Activated B cell treated with CpG ODN at 0.5 μM for 24 hours (primary cell): ENCODE measurements around the gene NFIB. TPM values are rescaled to one million over a fixed set of nuclear protein-coding genes. Genes with fewer than 3 reads are reported as not detected.

Experiments
- ATAC-seq: fragments of 200-7000 bp; cut with Tn5 transposase; one replicate; pipeline ENCODE4 v1.10.0; 2021; ENCODE audit warnings: low read depth, mild to moderate bottlenecking, moderate library complexity
- CTCF ChIA-PET: fragments of 350-600 bp; sonication (Branson Sonifier 250); formaldehyde crosslinking; loops from one replicate; lab custom pipeline; 2021; ENCODE audit warnings: antibody characterized with exemption; lab: Charles Lee
- POLR2A ChIA-PET: fragments of 350-600 bp; sonication (Branson Sonifier 250); formaldehyde crosslinking; loops from one replicate; lab custom pipeline; 2021; ENCODE audit warnings: antibody characterized with exemption; lab: Charles Lee
- DNase-seq: peaks from one replicate; pipeline ENCODE4 v3.0.0; 2022
- H3K27ac Mint-ChIP-seq: one replicate; pipeline ENCODE4 v1.8.0; 2020; ENCODE audit warnings: mixed read lengths
- H3K27me3 Mint-ChIP-seq: one replicate; pipeline ENCODE4 v1.8.0; 2021; ENCODE audit warnings: mixed read lengths
- H3K36me3 Mint-ChIP-seq: one replicate; pipeline ENCODE4 v1.8.0; 2021; ENCODE audit warnings: low read depth, mixed read lengths
- H3K4me1 Mint-ChIP-seq: one replicate; pipeline ENCODE4 v1.8.0; 2021; ENCODE audit warnings: mixed read lengths
- H3K4me3 Mint-ChIP-seq: one replicate; pipeline ENCODE4 v1.8.0; 2020; ENCODE audit warnings: mild to moderate bottlenecking, mixed read lengths
- H3K9me3 Mint-ChIP-seq: one replicate; pipeline ENCODE4 v1.8.0; 2020; ENCODE audit warnings: mixed read lengths
- intact Hi-C: fragments of 100-400 bp; cut with micrococcal nuclease; formaldehyde crosslinking; loops from one replicate; pipeline ENCODE4 v1.15.1; 2024
- total RNA-seq: library from RNA; stranded (reverse); gene quantifications from 2 replicates; pipeline ENCODE4 v1.2.3, GENCODE V29; 2022
- TF ChIP-seq, protein P1 (sequence below): fragments of 200-600 bp; IDR thresholded peaks from one replicate; pipeline ENCODE4 v1.8.0; 2022; ENCODE audit warnings: antibody characterized with exemption, mild to moderate bottlenecking

Gene NFIB
- total RNA-seq, 1 donor from 2014 or later: not detected

- ChIA-PET CTCF (no interaction called here), POLR2A (no interaction called here)
- ATAC-seq (no peak), DNase-seq (no peak)
- no peaks in the 10 kb centered on the region for H3K9me3 Mint-ChIP-seq
- no peak overlapping the region for H3K4me3 Mint-ChIP-seq
- no peaks in the 10 kb centered on the region for H3K4me1 Mint-ChIP-seq
- H3K27ac Mint-ChIP-seq: no peak overlapping the region
- TF ChIP-seq, protein P1, sequence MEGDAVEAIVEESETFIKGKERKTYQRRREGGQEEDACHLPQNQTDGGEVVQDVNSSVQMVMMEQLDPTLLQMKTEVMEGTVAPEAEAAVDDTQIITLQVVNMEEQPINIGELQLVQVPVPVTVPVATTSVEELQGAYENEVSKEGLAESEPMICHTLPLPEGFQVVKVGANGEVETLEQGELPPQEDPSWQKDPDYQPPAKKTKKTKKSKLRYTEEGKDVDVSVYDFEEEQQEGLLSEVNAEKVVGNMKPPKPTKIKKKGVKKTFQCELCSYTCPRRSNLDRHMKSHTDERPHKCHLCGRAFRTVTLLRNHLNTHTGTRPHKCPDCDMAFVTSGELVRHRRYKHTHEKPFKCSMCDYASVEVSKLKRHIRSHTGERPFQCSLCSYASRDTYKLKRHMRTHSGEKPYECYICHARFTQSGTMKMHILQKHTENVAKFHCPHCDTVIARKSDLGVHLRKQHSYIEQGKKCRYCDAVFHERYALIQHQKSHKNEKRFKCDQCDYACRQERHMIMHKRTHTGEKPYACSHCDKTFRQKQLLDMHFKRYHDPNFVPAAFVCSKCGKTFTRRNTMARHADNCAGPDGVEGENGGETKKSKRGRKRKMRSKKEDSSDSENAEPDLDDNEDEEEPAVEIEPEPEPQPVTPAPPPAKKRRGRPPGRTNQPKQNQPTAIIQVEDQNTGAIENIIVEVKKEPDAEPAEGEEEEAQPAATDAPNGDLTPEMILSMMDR: no peak
- no peaks in the 10 kb centered on the region for H3K36me3 Mint-ChIP-seq
- intact Hi-C loops: no loop called here
- H3K27me3 Mint-ChIP-seq: no peaks in the 10 kb centered on the region
Observed at GRCh38 chr9:14037331-14037730, 276.6 kb downstream of the NFIB start.

DNA sequence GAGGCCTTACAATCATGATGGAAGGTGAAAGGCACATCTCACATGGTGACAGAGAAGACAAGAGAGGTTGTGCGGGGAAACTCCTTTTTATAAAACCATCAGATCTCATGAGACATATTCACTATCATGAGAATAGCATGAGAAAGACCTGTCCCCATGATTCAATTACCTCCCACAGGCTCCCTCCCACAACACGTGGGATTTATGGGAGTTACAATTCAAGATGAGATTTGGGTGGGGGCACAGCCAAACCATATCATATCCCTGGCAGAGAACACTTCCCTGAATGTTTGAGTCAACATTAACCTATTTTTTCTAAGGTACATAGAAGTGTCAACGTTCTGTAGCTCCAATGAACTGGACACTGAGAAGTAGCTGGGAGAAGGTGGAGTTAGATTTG is 280.9 kb downstream of the NFIB start:
- TF ChIP-seq, protein P1: no peak
- Mint-ChIP-seq H3K4me3 (no peak overlapping the region), H3K27me3 (no peaks in the 10 kb centered on the region), H3K9me3 (no peaks in the 10 kb centered on the region), H3K27ac (no peak overlapping the region), H3K4me1 (no peaks in the 10 kb centered on the region), H3K36me3 (no peaks in the 10 kb centered on the region)
- ChIA-PET CTCF (no interaction called here), POLR2A (no interaction called here)
- no peak for ATAC-seq
- no peak for DNase-seq
- intact Hi-C loops: no loop called here
